WERI-Rb-1 (cell line): Measurements from ENCODE around the gene CLCN4.

Experiments
- DNase-seq: peaks from one replicate; pipeline ENCODE4 v3.0.0-alpha.2; 2020
- H3K27ac ChIP-seq: fragments of 250-450 bp; sonication (Bioruptor Pico); 2 replicates; pipeline ENCODE4 v1.5.1; 2020; ENCODE audit warnings: mild to moderate bottlenecking, moderate library complexity
- H3K27me3 ChIP-seq: fragments of 250-450 bp; sonication (Bioruptor Pico); 2 replicates; pipeline ENCODE4 v1.5.1; 2021; ENCODE audit warnings: mild to moderate bottlenecking, low read depth, moderate library complexity; ENCODE audit not compliant: insufficient read depth, severe bottlenecking
- H3K36me3 ChIP-seq: fragments of 250-450 bp; sonication (Bioruptor Pico); 2 replicates; pipeline ENCODE4 v1.5.1; 2020; ENCODE audit warnings: mild to moderate bottlenecking, moderate library complexity
- H3K4me3 ChIP-seq: 2 replicates; pipeline ENCODE4 v1.5.1; 2011; ENCODE audit warnings: low read depth, mild to moderate bottlenecking, control low read depth, low read length
- H3K9me3 ChIP-seq: fragments of 250-450 bp; sonication (Bioruptor Pico); 2 replicates; pipeline ENCODE4 v1.5.1; 2021; ENCODE audit warnings: mild to moderate bottlenecking, moderate library complexity; ENCODE audit not compliant: severe bottlenecking
- CTCF ChIP-seq: IDR thresholded peaks from 2 replicates; pipeline ENCODE4 v1.5.1; 2011; ENCODE audit warnings: low read depth, mild to moderate bottlenecking, control low read depth, inconsistent platforms, low read length

The CLCN4 gene

GRCh38 chrX:10243106-10243505 is 86.3 kb downstream of the CLCN4 start:
- H3K27me3 ChIP-seq, result peaks cover 5% of the 10 kb centered on the region
- H3K36me3 ChIP-seq, result no peaks in the 10 kb centered on the region
- no peak for TF ChIP-seq CTCF
- no peak for DNase-seq
- H3K9me3 ChIP-seq, result no peaks in the 10 kb centered on the region
- H3K27ac ChIP-seq, result no peak overlapping the region
- no peak overlapping the region for H3K4me3 ChIP-seq

GRCh38 chrX:10244915-10245622 is 88.3 kb downstream of the CLCN4 start:
- Histone ChIP-seq H3K36me3 (no peaks in the 10 kb centered on the region), H3K27ac (no peak overlapping the region), H3K27me3 (peaks cover 3% of the 10 kb centered on the region), H3K9me3 (no peaks in the 10 kb centered on the region), H3K4me3 (no peak overlapping the region)
- no peak for TF ChIP-seq CTCF
- no peak for DNase-seq

GRCh38 chrX:10245886-10246285 is 89.1 kb downstream of the CLCN4 start:
- no peak for TF ChIP-seq CTCF
- H3K9me3 ChIP-seq, result no peaks in the 10 kb centered on the region
- no peaks in the 10 kb centered on the region for H3K36me3 ChIP-seq
- H3K27me3 ChIP-seq, result no peaks in the 10 kb centered on the region
- DNase-seq, result no peak
- no peak overlapping the region for H3K4me3 ChIP-seq
- H3K27ac ChIP-seq, result no peak overlapping the region

GRCh38 chrX:10246297-10246696 is 89.5 kb downstream of the CLCN4 start:
- Histone ChIP-seq H3K9me3 (no peaks in the 10 kb centered on the region), H3K36me3 (no peaks in the 10 kb centered on the region), H3K4me3 (no peak overlapping the region), H3K27ac (no peak overlapping the region), H3K27me3 (no peaks in the 10 kb centered on the region)
- no peak for DNase-seq
- no peak for TF ChIP-seq CTCF

GRCh38 chrX:10246846-10247245 is 90.1 kb downstream of the CLCN4 start:
- DNase-seq, result no peak
- no peak overlapping the region for H3K27ac ChIP-seq
- no peaks in the 10 kb centered on the region for H3K27me3 ChIP-seq
- no peak overlapping the region for H3K4me3 ChIP-seq
- H3K9me3 ChIP-seq, result no peaks in the 10 kb centered on the region
- no peak for TF ChIP-seq CTCF
- H3K36me3 ChIP-seq, result no peaks in the 10 kb centered on the region

- no peak for DNase-seq
- Histone ChIP-seq H3K27ac (no peak overlapping the region), H3K4me3 (no peak overlapping the region), H3K9me3 (no peaks in the 10 kb centered on the region), H3K27me3 (no peaks in the 10 kb centered on the region), H3K36me3 (no peaks in the 10 kb centered on the region)
- 0 out of 2 replicates have a peak, but pooled peaks have one; percentile 7 for TF ChIP-seq CTCF
These were observed 98.0 kb downstream of the CLCN4 start for GRCh38 chrX:10254739-10255138.
